SK-N-SH (cell line): ENCODE data around the gene ZSCAN12. TPM values are rescaled to one million over a fixed set of nuclear protein-coding genes. Genes with fewer than 3 reads are reported as not detected.

ENCODE experiments used
- CTCF ChIA-PET: fragments of 300-600, 350-600 bp; formaldehyde crosslinking; extraction: SDS; loops from one replicate; lab custom pipeline; 2021; lab: Yijun Ruan, JAX
- POLR2A ChIA-PET: fragments of 350-600 bp; sonication (Branson Sonifier 250); formaldehyde crosslinking; extraction: SDS; loops from one replicate; lab custom pipeline; 2020; ENCODE audit warnings: antibody characterized with exemption, inconsistent platforms; lab: Yijun Ruan, JAX
- DNase-seq: peaks from one replicate; pipeline ENCODE4 v3.0.0; 2012
- H2AFZ ChIP-seq: fragments of 200-600 bp; sonication (generic); 2 replicates; pipeline ENCODE4 v1.8.1; 2016; ENCODE audit warnings: antibody characterized with exemption, mild to moderate bottlenecking, low read depth
- H3F3A ChIP-seq: fragments of 200-600 bp; sonication (generic); replicated peaks from 2 replicates; pipeline ENCODE3; 2016; ENCODE audit warnings: antibody characterized with exemption, mild to moderate bottlenecking; ENCODE audit not compliant: insufficient read depth
- H3K27ac ChIP-seq, 2 experiments: fragments of 200-500 bp in 1 of 2; fragments of 200-600 bp in 1 of 2; sonication (Bioruptor generic) in 1 of 2; sonication (generic), shearing (Covaris generic) in 1 of 2; 2 replicates each; pipeline versions ENCODE4 v1.5.1 to v1.6.1; 2014 to 2016; ENCODE audit warnings: low read depth in 2 of 2, inconsistent platforms in 1 of 2, low read length in 1 of 2, mild to moderate bottlenecking in 1 of 2, mixed read lengths in 1 of 2
- H3K27me3 ChIP-seq: fragments of 200-600 bp; sonication (generic), shearing (Covaris generic); 2 replicates; pipeline ENCODE4 v1.6.1; 2016; ENCODE audit warnings: mixed run types; ENCODE audit not compliant: insufficient read depth
- H3K36me3 ChIP-seq, 2 experiments: fragments of 200-500 bp in 1 of 2; fragments of 200-600 bp in 1 of 2; sonication (Bioruptor generic) in 1 of 2; sonication (generic) in 1 of 2; replicated peaks in 1 of 2; 2 replicates each; pipeline versions ENCODE3 to v1.5.1; 2014 to 2016; ENCODE audit warnings: low read length in 1 of 2, mild to moderate bottlenecking in 1 of 2; ENCODE audit not compliant: insufficient read depth in 2 of 2, control insufficient read depth in 1 of 2
- H3K4me1 ChIP-seq, 2 experiments: fragments of 200-500 bp in 1 of 2; fragments of 200-600 bp in 1 of 2; sonication (Bioruptor generic) in 1 of 2; sonication (generic), shearing (Covaris generic) in 1 of 2; 2 replicates each; pipeline versions ENCODE4 v1.5.1 to v1.6.1; 2014 to 2016; ENCODE audit warnings: low read depth in 1 of 2, low read length in 1 of 2, mixed run types in 1 of 2; ENCODE audit not compliant: insufficient read depth in 2 of 2, control insufficient read depth in 1 of 2
- H3K4me2 ChIP-seq: fragments of 200-600 bp; sonication (generic), shearing (Covaris generic); 2 replicates; pipeline ENCODE4 v1.6.1; 2017; ENCODE audit warnings: mixed run types
- H3K4me3 ChIP-seq, 2 experiments: fragments of 200-500 bp in 1 of 2; fragments of 200-600 bp in 1 of 2; sonication (Bioruptor generic) in 1 of 2; sonication (generic), shearing (Covaris generic) in 1 of 2; 2 replicates each; pipeline versions ENCODE4 v1.5.1 to v1.8.1; 2014 to 2016; ENCODE audit warnings: low read depth in 2 of 2, inconsistent platforms in 1 of 2, low read length in 1 of 2, mild to moderate bottlenecking in 1 of 2, mixed read lengths in 1 of 2, moderate library complexity in 1 of 2
- H3K79me2 ChIP-seq: fragments of 200-600 bp; sonication (generic); 2 replicates; pipeline ENCODE4 v1.8.1; 2017; ENCODE audit warnings: mild to moderate bottlenecking; ENCODE audit not compliant: insufficient read depth
- H3K9ac ChIP-seq: fragments of 200-600 bp; sonication (generic); 2 replicates; pipeline ENCODE4 v1.6.1; 2017; ENCODE audit warnings: mixed run types
- H3K9me2 ChIP-seq: fragments of 200-600 bp; sonication (generic); 2 replicates; pipeline ENCODE4 v1.6.1; 2017; ENCODE audit warnings: mixed run types
- H3K9me3 ChIP-seq: fragments of 200-600 bp; sonication (generic); 2 replicates; pipeline ENCODE4 v1.6.1; 2017; ENCODE audit warnings: mixed run types, mild to moderate bottlenecking, moderate library complexity
- H4K20me1 ChIP-seq: fragments of 200-600 bp; sonication (generic); 2 replicates; pipeline ENCODE4 v1.6.1; 2017; ENCODE audit warnings: mild to moderate bottlenecking, mixed run types; ENCODE audit not compliant: insufficient read depth
- CHD2 ChIP-seq: fragments of 150-350 bp; IDR thresholded peaks from 2 replicates; pipeline ENCODE4 v1.6.1; 2018; ENCODE audit warnings: low read length; ENCODE audit not compliant: partially characterized antibody
- CTCF ChIP-seq: fragments of 200-600 bp; sonication (generic); IDR thresholded peaks from 2 replicates; pipeline ENCODE4 v1.6.1; 2017; ENCODE audit warnings: antibody characterized with exemption, mild to moderate bottlenecking, moderate library complexity
- EP300 ChIP-seq, 2 experiments: IDR thresholded peaks; 2 replicates each; pipeline versions ENCODE4 v1.4.0 to v1.6.1; 2012; ENCODE audit warnings: borderline replicate concordance in 1 of 2, low read depth in 1 of 2, low read length in 1 of 2
- FOSL2 ChIP-seq: IDR thresholded peaks from 2 replicates; pipeline ENCODE4 v1.4.0; 2012; ENCODE audit warnings: low read depth, mild to moderate bottlenecking, moderate library complexity, borderline replicate concordance
- FOXJ3 ChIP-seq: sonication (generic); formaldehyde crosslinking; IDR thresholded peaks from 2 replicates; pipeline ENCODE4 v1.5.1; 2020; ENCODE audit warnings: mild to moderate bottlenecking, missing genetic modification reagents
- GATA2 ChIP-seq: sonication (generic); formaldehyde crosslinking; IDR thresholded peaks from 2 replicates; pipeline ENCODE4 v1.5.0; 2020; ENCODE audit warnings: mild to moderate bottlenecking, missing genetic modification reagents
- JUND ChIP-seq: IDR thresholded peaks from 2 replicates; pipeline ENCODE4 v1.4.0; 2012
- NFIC ChIP-seq: IDR thresholded peaks from 2 replicates; pipeline ENCODE4 v1.4.0; 2012; ENCODE audit warnings: borderline replicate concordance
- NRF1 ChIP-seq: IDR thresholded peaks from 2 replicates; pipeline ENCODE4 v1.6.1; 2012; ENCODE audit warnings: low read depth, mild to moderate bottlenecking, low read length
- POLR2AphosphoS5 ChIP-seq: IDR thresholded peaks from 2 replicates; pipeline ENCODE4 v1.6.1; 2012; ENCODE audit warnings: low read depth, low read length
- RAD21 ChIP-seq: IDR thresholded peaks from 2 replicates; pipeline ENCODE4 v1.6.1; 2012; ENCODE audit warnings: mild to moderate bottlenecking, low read length
- RXRA ChIP-seq: IDR thresholded peaks from 2 replicates; pipeline ENCODE4 v1.4.0; 2012; ENCODE audit warnings: low read depth, mild to moderate bottlenecking, borderline replicate concordance
- SMC3 ChIP-seq: IDR thresholded peaks from 2 replicates; pipeline ENCODE4 v1.6.1; 2012; ENCODE audit warnings: low read depth, low read length, improper control_type of control experiment
- TCF12 ChIP-seq: IDR thresholded peaks from 2 replicates; pipeline ENCODE4 v1.4.0; 2012
- YY1 ChIP-seq: IDR thresholded peaks from 2 replicates; pipeline ENCODE4 v1.4.0; 2012; ENCODE audit warnings: low read depth, mild to moderate bottlenecking
- WGBS: methylation state at CpG from one replicate; pipeline ENCODE4 v1.1.6; 2017; ENCODE audit warnings: low lambda C conversion rate; 5-methylcytosine and 5-hydroxymethylcytosine counted together
- polyA plus RNA-seq, 3 experiments: library from polyadenylated mRNA; depleted of rRNA; stranded (reverse); fragments of >200 nt; gene quantifications; 2 replicates each; pipeline ENCODE4 v1.2.3, GENCODE V29; 2012
- TF ChIP-seq, protein P1 (sequence below): IDR thresholded peaks from 2 replicates; pipeline ENCODE4; 2012
- TF ChIP-seq, protein P2 (sequence below): fragments of 150-350 bp; IDR thresholded peaks from 2 replicates; pipeline ENCODE4 v1.6.1; 2017; ENCODE audit warnings: antibody characterized with exemption, low read length, low read depth, borderline replicate concordance

ZSCAN12 gene
- polyA plus RNA-seq, 1 of the 3 experiments (the other 2 are of a cell fraction), result 1.6 TPM

- Histone ChIP-seq H3K27ac (no peak overlapping the region), H3K36me3 (peaks cover 15 to 46% of the 10 kb centered on the region in 2 experiments), H4K20me1 (no peaks in the 10 kb centered on the region), H3K9me2 (no peaks in the 10 kb centered on the region), H3K9ac (no peak overlapping the region), H3K79me2 (no peaks in the 10 kb centered on the region), H3K9me3 (no peaks in the 10 kb centered on the region), H3K4me3 (no peak overlapping the region), H3K4me1 (no peaks in the 10 kb centered on the region), H2AFZ (no peak overlapping the region), H3F3A (no peaks in the 10 kb centered on the region), H3K4me2 (no peak overlapping the region), H3K27me3 (no peaks in the 10 kb centered on the region)
- ChIA-PET CTCF (interaction anchor here (0.6 to 1.2 kb wide), 2 partner anchors 14 to 110 kb away, joined by 3 to 4 read pairs; no protein-coding TSS in a partner anchor), POLR2A (no interaction called here)
- TF ChIP-seq FOXJ3 (no peak), CTCF (peak; percentile 21; the same call in 1 of the 2 replicates), NRF1 (no peak)
- DNase-seq, result no peak
These were observed 33.6 kb upstream of the ZSCAN12 start for GRCh38 chr6:28433119-28433518.

- Histone ChIP-seq H3K27ac (no peak overlapping the region), H3K9me3 (no peaks in the 10 kb centered on the region), H3K9ac (no peak overlapping the region), H2AFZ (no peak overlapping the region), H3K9me2 (no peaks in the 10 kb centered on the region), H3K27me3 (no peaks in the 10 kb centered on the region), H4K20me1 (no peaks in the 10 kb centered on the region), H3K4me2 (no peak overlapping the region), H3K36me3 (peaks cover 27 to 33% of the 10 kb centered on the region in 2 experiments), H3K4me1 (no peaks in the 10 kb centered on the region), H3F3A (no peaks in the 10 kb centered on the region), H3K79me2 (no peaks in the 10 kb centered on the region), H3K4me3 (no peak overlapping the region)
- ChIA-PET POLR2A (no interaction called here), CTCF (no interaction called here)
- TF ChIP-seq YY1 (no peak), FOSL2 (no peak), RXRA (no peak), CHD2 (no peak), EP300 (IDR thresholded peaks at IDR 0.05; ENCODE audit: borderline replicate concordance in 1 of 2, low read depth in 1 of 2, low read length in 1 of 2) (no peak), TCF12 (no peak), JUND (no peak), POLR2AphosphoS5 (no peak), GATA2 (CRISPR knock-in tag) (no peak)
- DNase-seq, result no peak
- WGBS, result 87% methylated on average over 12 of the region's 16 CpGs
These were observed 30.2 kb upstream of the ZSCAN12 start for GRCh38 chr6:28429781-28430180.

- no peak overlapping the region for H2AFZ ChIP-seq
- peaks cover 12 to 38% of the 10 kb centered on the region in 2 experiments for H3K36me3 ChIP-seq
- no peak overlapping the region for H3K27ac ChIP-seq
- WGBS, result 92% methylated on average over 4 of the region's 4 CpGs
- H3K9me2 ChIP-seq, result no peaks in the 10 kb centered on the region
- POLR2A ChIA-PET, result no interaction called here
- H3K79me2 ChIP-seq, result no peaks in the 10 kb centered on the region
- TF ChIP-seq, protein P1, sequence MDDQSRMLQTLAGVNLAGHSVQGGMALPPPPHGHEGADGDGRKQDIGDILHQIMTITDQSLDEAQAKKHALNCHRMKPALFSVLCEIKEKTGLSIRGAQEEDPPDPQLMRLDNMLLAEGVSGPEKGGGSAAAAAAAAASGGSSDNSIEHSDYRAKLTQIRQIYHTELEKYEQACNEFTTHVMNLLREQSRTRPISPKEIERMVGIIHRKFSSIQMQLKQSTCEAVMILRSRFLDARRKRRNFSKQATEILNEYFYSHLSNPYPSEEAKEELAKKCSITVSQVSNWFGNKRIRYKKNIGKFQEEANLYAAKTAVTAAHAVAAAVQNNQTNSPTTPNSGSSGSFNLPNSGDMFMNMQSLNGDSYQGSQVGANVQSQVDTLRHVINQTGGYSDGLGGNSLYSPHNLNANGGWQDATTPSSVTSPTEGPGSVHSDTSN, result no peak
- TF ChIP-seq FOSL2 (no peak), TCF12 (no peak), SMC3 (no peak), NFIC (no peak), RAD21 (no peak), FOXJ3 (no peak), EP300 (IDR thresholded peaks at IDR 0.05; ENCODE audit: borderline replicate concordance in 1 of 2, low read depth in 1 of 2, low read length in 1 of 2) (no peak), CTCF (no peak)
- TF ChIP-seq, protein P2, sequence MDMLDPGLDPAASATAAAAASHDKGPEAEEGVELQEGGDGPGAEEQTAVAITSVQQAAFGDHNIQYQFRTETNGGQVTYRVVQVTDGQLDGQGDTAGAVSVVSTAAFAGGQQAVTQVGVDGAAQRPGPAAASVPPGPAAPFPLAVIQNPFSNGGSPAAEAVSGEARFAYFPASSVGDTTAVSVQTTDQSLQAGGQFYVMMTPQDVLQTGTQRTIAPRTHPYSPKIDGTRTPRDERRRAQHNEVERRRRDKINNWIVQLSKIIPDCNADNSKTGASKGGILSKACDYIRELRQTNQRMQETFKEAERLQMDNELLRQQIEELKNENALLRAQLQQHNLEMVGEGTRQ, result no peak
- H3K4me3 ChIP-seq, result no peak overlapping the region
- DNase-seq, result no peak
- no peaks in the 10 kb centered on the region for H3K4me1 ChIP-seq
- no peak overlapping the region for H3K4me2 ChIP-seq
- no peaks in the 10 kb centered on the region for H3K9me3 ChIP-seq
- CTCF ChIA-PET, result no interaction called here
- H4K20me1 ChIP-seq, result no peaks in the 10 kb centered on the region
- H3F3A ChIP-seq, result no peaks in the 10 kb centered on the region
- no peaks in the 10 kb centered on the region for H3K27me3 ChIP-seq
- no peak overlapping the region for H3K9ac ChIP-seq
These were observed 26.5 kb upstream of the ZSCAN12 start for GRCh38 chr6:28425944-28426541.
